HG03108 (cell line): Measurements from ENCODE around the gene DNAAF5.

ENCODE experiments used
- ATAC-seq: cut with Tn5 transposase; IDR thresholded peaks from one replicate; pipeline ENCODE4 v1.9.1; 2021; ENCODE audit warnings: moderate library complexity; ENCODE audit not compliant: unreplicated experiment

The DNAAF5 gene

DNA sequence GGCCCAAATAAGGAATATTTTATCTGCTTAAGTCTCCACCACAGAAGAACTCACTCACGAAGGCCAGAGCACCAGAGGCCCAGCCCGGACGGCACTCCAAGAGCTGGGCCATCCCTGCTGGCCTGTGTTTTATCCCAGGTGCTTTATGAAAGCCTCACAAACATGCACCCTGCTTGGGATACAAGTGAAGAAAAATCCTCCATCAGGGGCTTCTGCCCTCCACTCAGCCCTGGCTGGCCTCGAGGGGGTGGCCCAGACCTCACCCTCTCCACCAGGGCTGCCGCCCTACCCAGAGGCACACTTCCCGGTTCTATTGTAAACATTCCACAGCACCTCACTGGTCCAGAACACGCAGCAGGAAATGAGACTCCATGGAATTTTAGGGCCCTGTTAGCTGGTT lies 19.8 kb upstream of the DNAAF5 start:
- no peak for ATAC-seq

DNA sequence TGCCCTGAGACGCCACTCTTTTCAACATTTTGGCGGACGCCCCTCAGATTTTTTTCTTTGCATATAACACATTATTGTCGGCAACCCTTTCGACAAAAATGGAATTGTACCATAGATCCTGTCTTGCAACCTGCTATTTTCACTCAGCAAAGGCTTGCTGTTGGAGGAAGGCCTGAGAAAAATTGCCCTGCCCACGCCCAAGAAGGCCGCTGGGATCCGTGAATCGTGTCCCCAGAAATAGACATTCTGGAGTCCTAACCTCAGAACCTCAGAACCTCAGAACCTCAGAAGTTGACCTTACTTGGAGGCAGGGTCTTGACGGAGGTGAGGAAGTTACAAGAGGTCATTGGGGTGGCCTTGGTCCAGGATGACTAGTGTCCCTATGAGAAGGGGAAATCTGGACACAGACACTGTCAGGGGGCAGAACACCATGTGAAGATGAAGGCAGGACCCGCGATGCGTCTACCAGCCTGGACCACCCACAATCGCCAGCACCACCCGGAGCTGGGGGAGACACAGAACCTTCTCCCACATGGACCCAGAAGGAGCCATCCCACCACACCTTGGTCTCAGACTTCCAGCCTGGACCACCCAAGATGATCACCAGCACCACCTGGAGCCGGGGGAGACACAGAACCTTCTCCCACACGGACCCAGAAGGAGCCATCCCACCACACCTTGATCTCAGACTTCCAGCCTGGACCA lies 19.1 kb upstream of the DNAAF5 start:
- ATAC-seq = no peak

DNA sequence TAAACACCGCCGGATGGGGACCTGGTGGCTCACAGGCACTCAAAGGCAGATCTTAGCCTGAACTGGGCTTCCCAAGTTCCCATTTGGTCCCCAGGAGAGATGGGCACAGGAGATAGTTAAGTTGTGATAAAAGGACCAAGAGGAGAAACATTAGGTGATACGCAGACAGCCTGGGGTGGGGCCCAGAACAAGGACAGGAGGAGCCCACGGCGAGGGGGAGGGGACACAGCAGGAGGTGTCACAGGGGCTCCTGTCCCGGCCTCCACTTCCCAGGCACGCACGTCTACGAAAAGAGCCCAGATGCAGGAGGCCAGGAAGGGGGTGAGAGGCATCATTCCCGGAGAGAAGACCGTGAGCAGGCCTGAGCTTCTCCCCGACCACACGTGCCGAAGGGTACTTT lies 16.3 kb upstream of the DNAAF5 start:
- ATAC-seq = no peak

DNA sequence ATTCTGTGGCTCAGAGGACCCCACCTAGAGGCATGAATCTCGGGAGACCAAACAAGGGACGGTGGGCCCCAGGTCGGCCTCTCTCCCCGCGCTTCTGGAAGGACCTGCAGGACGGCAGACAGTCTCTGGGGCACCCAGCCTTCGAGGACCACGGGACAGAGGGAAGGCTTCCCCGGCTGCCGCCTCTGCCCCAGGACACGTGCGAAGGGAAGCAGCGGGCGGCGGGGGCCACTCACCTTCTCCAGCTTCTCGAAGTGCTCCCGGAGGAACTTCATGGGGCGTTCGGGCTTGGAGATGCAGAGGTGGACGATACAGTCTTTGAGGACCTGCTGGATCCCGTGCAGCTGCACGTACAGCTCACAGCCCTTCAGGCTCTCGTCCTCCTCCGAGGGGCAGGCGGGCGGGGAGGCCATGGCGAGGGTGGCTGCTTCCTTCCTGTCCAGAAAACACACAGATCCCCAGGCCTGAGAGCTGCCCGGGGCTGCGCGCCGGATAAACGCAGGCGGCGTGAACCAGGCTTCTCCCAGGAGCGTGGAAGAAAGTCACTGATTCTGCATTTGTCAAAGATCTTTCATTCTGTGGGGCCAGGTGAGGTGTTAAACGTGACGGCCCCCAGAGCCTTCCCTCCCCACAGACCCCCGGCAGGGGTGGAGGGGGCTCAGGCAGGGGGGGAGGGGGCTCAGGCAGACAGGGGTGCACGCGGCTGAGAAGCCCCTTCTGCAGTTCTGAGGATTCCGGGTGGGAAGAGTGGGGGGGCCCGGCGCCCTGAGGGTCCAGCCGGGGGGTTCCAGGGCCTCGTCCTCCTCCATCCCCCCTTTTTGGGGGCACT lies 15.2 kb upstream of the DNAAF5 start:
- no peak for ATAC-seq

DNA sequence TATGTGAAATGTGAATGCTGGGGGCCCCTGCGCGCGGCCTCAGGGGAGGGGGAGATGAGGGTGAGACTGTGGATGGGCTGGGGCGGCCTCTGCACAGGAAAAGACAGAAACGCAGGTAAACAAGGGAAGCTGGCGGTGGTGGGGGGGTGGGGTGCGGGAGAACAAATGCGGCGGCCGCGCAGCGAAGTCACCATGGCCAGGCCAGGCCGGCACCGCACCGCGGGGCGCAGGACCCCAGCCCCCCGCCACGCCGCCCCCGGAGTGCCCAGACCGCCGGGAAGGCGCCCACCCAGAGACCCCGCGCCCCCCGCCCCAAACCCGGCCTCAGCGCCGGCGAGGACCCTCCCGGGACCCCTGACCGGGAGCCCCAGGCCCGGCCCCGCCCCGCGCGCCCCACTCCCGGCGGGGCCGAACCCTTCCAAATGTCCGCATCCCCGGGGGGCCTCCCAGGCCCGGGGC lies 14.5 kb upstream of the DNAAF5 start:
- no peak for ATAC-seq

DNA sequence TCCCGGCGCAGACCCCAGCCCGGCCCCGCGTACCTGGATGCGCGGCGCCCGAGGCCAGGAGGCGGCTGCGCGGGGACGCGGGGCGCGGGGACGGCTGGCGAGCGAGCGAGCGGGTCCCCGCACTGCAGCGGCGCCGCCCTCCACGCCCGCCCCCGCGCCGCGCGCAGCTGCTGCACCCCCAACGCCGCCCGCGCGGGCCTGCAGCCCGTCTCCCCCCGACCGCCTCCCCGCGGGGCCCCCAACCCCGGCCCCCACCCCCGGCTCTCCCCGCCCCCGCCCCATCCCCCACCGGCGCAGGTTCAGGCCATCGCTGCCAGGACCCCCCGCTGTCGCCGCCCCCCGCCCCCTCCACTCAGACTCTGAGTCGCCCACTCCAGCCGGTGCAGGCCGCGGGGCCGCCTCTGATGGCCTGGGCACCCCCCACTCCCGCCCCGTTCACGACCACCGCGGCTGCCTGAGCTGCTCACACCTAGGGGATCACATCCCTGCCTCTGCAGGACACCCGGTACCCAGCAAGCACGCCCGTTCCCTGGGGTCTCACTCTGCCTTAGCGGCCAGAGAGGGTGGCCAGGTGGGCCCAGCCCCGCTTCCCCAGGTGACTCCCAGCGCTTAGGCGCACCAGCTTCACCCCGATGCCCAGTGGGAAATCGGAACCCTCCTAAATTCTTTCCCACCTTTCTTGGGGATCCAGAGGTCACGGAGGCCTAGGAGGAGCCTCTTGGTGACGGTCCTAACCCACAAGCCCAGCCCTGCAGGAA lies 13.9 kb upstream of the DNAAF5 start:
- no peak for ATAC-seq

DNA sequence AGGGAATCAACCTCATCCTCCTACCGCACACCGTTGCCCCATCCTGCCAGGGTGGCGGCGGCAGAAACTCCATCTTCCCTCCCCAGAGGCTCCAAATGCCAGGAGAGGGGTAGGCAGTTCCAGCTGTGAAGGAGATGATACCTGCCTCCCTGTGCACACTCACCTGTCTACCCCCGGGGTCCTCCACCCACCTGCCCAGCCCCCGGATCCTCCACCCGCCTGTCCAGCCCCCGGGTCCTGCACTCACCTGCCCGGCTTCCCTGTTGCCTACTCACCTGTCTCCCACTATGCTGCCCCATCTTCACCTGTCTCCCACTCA lies 13.4 kb upstream of the DNAAF5 start:
- no peak for ATAC-seq

DNA sequence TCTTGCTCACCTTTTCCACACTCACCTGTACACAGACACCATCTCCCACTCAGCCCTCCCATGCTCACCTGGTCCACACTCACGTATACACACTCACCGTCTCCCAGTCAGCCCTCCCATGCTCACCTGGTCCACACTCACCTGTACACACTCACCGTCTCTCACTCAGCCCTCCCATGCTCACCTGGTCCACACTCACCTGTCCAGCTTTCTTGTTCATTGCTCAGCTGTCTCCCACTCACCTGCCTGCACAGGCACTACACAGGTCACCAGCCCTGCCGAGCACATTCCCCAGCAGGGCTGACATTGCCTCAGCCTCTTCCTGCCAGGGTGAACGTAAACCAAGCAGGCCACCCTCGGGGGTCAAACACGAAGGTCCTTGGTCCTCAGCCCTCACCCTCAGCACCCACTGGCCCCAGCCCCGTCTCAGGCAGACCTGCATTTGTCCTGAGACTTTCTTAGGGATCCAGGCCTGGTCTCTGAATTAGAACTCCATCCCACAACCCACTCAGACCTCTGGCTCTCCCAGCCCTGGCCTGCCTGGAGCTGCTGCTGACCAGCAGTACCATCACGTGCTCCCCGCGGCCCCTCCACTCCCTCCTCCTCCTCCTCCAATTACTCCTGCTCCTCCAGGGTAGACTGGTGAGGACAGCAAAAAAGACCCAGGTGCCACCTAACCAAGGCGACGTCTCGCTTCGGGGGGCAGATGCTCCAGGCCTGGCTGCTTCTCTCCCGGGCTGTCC lies 12.8 kb upstream of the DNAAF5 start:
- no peak for ATAC-seq

DNA sequence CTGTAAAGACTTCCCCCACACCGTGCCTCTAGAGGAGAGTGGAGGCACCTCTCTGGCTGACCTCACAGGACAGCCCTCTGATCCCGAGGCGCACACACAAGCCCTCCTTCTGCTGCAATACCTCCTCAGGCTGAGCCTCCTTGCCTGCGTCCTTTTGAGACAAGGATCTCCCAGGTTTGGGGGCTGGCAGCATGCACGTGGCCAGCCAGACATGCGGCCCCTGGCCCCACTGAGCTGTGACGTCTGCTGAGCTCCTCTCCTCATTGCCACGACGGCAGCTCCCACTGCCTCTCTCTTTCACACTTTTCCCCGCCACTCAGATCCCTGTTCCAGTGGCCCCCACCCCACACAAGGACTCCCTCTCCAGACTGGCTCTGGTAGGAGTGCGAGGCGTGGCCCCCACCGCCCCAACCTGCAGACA lies 12.2 kb upstream of the DNAAF5 start:
- ATAC-seq = no peak

DNA sequence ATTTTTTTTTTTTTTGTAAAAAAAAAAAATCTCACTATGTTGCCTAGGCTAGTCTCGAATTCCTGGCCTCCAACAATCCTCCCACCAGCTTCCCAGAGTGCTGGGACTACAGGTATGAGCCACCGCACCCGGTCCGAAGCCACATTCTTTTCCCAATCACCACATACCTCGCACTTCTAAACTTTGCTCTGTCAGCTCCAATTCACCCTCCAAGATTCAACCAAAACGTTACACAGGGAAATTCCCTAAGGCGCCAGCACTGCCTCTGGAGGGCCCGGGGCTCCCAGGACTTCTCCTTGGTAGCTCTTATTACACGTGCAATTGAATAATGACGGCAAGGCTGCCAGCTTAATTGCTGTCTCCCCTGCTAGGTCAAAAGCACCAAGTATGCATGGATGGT lies 10.3 kb upstream of the DNAAF5 start:
- ATAC-seq = no peak

DNA sequence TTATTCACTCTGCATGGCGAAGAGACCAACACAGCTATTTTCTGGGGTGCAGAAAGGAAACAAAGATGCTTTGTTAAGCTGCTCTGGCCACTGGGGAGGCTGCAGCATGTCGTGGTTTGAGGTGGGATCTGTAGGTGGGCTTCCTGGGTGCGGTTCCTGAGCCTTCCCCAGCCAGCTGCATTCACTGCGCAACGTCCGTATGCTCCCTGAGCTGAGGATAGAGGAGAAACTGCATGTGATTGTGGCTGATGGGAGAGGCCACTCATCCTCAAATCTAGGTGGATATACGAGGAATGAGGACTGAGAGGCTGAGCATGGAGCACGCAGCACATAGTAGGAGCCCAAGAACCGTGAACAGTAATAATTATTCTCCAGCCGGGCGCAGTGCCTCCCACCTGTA lies 9.9 kb upstream of the DNAAF5 start:
- ATAC-seq = no peak

DNA sequence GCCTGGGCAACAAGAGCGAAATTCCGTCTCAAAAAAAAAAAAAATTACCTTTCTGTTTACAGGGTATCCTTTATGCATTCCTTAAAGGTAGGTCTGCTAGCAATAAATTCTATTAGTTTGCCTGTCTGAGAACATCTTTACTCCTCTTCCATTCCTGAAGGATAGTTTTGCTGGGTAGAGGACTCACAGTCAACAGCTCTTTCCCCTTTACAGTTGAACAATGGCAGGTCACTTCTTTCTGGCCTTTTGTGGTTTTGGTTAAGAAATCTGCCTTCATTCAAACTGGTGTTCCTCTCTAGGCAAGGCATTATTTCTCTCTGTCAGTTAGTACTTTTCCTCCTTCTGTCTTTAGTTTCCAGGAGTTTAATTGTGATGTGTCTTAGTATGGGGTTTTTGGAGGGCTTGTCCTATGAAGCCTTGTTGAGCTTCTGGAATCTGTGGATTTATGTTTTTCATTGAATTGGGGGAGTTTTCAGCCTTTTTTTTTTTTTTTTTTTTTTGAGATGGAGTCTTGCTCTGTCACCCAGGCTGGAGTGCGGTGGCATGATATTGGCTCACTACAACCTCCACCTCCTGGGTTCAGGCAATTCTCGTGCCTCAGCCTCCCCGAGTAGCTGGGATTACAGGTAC lies 4.8 kb upstream of the DNAAF5 start:
- no peak for ATAC-seq

DNA sequence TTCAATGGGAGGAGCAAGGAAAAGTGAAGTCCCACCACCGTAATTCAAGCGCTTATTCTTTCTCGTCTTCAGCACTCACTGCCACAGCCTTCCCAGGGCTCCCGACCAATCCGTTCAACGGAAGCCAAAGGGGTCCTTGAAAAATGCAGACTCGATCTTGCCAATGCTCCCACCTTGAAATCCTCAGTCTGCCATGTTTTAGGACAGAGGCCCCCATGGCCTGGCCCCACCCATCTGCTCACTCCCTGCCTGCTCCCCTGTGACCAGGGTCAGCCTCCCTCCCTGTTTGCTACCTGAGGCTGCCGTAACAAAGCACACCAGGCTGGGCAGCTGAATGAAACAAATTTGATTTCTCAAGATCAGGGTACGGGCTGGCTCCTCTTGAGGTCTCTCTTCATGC lies 3.0 kb upstream of the DNAAF5 start:
- no peak for ATAC-seq

DNA sequence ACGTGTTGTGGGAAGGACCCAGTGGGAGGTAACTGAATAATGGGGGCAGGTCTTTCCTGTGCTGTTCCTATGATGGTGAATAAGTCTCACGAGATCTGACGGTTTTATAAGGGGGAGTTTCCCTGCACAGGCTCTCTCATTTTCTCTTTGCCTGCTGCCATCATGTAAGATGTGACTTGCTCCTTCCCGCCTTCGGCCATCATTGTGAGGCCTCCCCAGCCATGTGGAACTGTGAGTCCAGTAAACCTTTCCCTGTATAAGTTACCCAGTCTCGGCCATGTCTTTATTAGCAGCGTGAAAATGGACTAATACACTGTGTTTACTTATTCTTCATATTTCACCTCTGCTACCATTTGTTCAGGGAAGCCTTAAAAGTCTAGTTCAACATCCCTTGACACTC lies 2.2 kb upstream of the DNAAF5 start:
- ATAC-seq = no peak

DNA sequence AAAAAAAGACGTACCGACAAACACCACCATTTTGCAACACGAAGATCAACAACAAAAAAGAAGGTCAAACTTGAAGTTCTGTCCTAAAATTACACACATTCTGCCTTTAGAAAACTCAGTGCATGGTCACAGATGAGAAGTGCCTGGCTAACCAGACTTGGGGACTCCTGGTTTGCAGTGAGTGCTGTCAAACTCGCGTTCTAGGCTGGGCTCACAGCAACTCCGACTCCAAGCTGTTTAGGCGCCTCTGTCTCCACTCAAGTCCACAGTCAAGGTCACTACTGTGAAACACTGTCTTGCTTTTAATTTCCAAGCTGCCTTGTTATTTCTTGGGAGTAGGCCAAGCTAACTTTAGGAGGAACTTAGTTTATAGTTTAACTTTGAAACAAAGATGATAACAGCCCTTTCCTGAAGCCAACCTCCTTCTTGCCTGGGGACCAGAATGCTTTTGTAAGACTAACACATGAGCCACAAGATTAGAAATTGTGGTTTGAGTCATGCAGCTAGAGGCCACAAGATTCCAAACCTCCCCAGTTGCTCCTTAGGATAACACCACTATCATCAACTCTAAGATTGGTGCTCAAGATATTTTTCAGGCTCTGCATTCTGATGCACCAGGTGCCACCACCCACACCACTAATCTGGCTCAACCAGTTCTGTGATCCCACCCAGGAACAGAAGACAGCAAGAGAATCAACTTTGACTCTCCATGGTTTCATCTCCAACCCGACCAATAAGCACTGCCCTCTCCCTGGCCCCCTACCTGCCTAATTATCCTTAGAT lies 1.1 kb upstream of the DNAAF5 start:
- ATAC-seq = no peak

DNA sequence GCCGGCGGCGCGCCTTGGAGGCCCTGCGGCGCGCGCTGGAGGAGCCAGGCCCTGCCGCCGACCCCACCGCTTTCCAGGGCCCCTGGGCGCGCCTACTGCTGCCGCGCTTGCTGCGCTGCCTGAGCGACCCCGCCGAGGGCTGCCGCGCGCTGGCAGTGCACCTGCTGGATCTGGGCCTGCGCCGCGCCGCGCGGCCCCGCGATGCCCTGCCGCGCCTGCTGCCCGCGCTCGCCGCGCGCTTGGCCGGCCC lies 280 bp downstream of the DNAAF5 start:
- no peak for ATAC-seq

DNA sequence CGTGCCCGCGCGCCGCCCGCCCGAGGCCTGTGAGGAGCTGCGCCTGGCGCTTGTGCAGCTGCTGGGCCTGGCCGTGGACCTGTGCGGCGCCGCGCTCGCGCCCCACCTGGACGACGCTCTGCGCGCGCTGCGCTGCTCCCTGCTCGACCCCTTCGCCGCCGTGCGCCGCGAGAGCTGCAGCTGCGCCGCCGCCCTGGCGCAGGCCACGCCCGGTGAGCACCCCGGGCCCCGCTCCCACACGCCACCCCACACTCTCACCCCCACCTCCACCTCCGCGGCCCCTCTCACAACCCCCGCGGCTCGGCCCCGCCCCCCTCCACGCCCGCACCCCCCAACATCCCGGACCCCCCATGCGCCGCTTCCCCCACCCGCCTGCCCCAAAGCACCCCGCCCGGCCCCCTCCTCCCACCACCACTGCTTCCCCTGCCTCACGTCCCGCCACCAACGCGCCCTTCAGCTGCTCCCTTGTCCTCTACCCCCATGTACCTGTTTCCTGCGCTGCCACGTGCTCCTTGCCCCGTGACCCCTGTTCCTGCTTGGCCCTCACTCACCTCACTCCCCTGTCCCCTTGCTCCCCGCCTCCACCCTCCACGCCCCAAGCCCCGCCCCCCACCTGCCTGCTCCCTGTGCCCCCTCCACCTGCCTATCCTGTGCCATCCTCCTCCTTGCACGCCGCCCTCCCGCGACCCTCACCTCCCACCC lies 756 bp downstream of the DNAAF5 start, which contains the start of gene PRKAR1B:
Gene PRKAR1B, minus strand, starts transcription at position 178 of the 702 bp plus-strand sequence. CDS start 15,776 bp downstream, outside the sequence.
- peak; percentile 27 for ATAC-seq

DNA sequence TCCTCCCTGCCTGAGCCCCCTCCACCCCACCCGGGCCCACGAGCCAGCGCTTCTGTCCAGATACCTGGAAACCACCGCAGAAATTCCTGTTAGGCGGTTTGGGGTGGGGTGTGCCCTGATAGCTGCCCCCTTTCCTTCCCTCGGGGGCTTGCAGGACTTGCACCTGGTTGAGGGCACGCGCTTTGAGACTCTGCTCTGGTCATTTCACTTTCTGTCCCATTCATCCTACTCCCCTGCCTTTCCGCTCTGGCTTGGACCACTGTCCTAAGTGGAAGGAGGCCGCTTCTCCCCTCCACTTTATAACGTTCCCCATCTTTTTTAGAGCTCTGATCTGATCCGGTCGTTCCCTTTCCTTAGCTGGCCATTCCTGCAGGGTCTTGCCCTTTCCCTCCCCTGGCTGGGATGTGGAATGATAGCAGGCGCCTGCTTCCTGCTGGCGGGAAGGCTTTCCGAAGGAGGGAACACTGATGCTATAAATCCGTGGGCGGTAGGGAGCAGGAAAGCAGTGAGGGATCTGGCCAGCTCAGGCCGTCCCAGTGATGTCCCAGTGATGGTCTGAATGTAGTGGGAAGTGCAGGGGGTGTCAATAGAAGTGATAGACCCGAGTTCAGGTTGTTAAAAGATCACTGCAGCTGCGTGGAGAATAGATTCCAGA lies 1.4 kb downstream of the DNAAF5 start:
- ATAC-seq = no peak

DNA sequence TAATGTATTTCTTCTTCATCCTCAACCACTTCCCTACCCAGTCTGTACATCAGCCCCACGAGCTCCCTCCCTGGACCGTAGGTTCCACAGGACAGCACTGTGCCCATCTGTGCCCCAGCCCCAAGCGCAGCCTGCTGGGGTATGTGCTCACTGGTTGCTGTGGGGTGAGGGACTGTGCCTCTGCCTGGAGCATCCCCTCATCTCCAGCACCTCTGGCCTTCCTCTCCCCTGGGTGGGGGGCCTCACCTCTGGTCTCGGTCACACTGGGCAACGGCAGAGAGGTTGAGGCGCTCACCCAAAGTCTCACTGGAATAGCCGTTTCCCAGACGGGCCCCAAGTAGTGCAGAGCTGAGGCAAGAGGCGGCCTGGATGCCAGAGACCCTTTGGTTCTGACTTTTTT lies 2.1 kb downstream of the DNAAF5 start:
- ATAC-seq = no peak
